Measurements from ENCODE around the gene POLR2J3. TPM values are rescaled to one million over a fixed set of nuclear protein-coding genes. Genes with fewer than 3 reads are reported as not detected.
"Not testable (repeated sequence)": the region's sequence is repeated elsewhere in the genome, so short reads cannot be mapped to it uniquely, and the experiment has no call there.

POLR2J3 gene
- total RNA-seq, 2 donors from 2014 or later: 19.2 to 32.9 TPM

DNA sequence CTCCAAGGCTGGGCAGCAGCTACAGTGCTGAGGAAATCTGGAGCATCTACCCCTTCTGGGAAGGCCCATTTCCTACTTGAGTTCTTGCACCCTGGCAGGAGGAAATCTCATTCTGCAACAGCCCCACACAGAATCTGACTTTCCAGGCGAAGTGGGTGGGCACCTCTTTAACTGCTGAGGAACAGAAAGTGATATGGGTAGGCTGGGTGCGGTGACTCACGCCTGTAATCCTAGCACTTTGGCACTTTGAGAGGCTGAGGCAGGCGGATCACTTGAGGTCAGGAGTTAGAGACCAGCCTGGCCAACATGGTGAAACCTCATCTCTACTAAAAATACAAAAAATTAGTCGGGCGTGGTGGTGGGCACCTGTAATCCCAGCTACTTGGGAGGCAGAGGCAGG is 2.2 kb upstream of the POLR2J3 start:
- H3K4me3 ChIP-seq; H3K4me1 ChIP-seq; H3K9me3 ChIP-seq; intact Hi-C loops (cut with DNase I); H3K27me3 ChIP-seq; H3K36me3 ChIP-seq; H3K27ac ChIP-seq; DNase-seq; H3K9ac ChIP-seq (ENCODE audit: low read depth in 2 of 2, low read length in 2 of 2): not testable (repeated sequence)

- DNase-seq; H3K36me3 ChIP-seq; H3K27me3 ChIP-seq; H3K4me3 ChIP-seq; intact Hi-C loops (cut with DNase I); H3K9ac ChIP-seq (ENCODE audit: low read depth in 2 of 2, low read length in 2 of 2); H3K9me3 ChIP-seq; H3K4me1 ChIP-seq; H3K27ac ChIP-seq: not testable (repeated sequence)
Observed at GRCh38 chr7:102568620-102569019, 3.8 kb downstream of the POLR2J3 start.

- intact Hi-C loops (cut with DNase I); DNase-seq; H3K9me3 ChIP-seq; H3K27me3 ChIP-seq; H3K36me3 ChIP-seq; H3K9ac ChIP-seq (ENCODE audit: low read depth in 2 of 2, low read length in 2 of 2); H3K4me3 ChIP-seq; H3K27ac ChIP-seq; H3K4me1 ChIP-seq: not testable (repeated sequence)
Observed at GRCh38 chr7:102550808-102551422, 21.5 kb downstream of the POLR2J3 start, which contains the start of gene SPDYE2. TSS of gene SPDYE2 (plus strand) at chr7:102551226. CDS start at chr7:102553256, 2,030 bp downstream.

DNA sequence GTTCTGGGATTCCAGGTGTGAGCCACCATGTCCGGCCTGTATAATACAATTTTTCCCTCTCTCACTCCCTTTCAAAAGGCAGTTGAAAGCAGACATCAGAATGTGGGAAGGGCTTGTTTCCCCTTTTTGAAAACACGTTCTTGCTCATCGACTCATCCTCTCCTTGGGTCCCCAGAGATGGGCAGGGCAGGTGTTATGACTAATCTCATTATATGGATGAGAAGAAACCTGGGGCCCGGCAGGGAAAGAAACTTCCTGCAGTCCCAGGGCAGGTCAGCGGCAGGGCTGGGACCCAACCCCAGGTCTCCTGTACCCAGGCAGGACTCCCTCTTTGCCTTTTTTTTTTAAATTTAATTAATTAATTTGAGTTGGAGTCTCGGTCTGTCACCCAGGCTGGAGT is 26.0 kb downstream of the POLR2J3 start:
- H3K9ac ChIP-seq (ENCODE audit: low read depth in 2 of 2, low read length in 2 of 2); DNase-seq; H3K27ac ChIP-seq; H3K9me3 ChIP-seq; H3K36me3 ChIP-seq; H3K4me3 ChIP-seq; intact Hi-C loops (cut with DNase I); H3K27me3 ChIP-seq; H3K4me1 ChIP-seq: not testable (repeated sequence)

- intact Hi-C loops (cut with DNase I); H3K4me3 ChIP-seq; H3K9ac ChIP-seq (ENCODE audit: low read depth in 2 of 2, low read length in 2 of 2); H3K9me3 ChIP-seq; H3K4me1 ChIP-seq; H3K36me3 ChIP-seq; H3K27ac ChIP-seq; H3K27me3 ChIP-seq; DNase-seq: not testable (repeated sequence)
Observed at GRCh38 chr7:102545288-102545687, 27.1 kb downstream of the POLR2J3 start.

- H3K36me3 ChIP-seq; H3K4me3 ChIP-seq; H3K9ac ChIP-seq (ENCODE audit: low read depth in 2 of 2, low read length in 2 of 2); H3K4me1 ChIP-seq; intact Hi-C loops (cut with DNase I); DNase-seq; H3K9me3 ChIP-seq; H3K27ac ChIP-seq; H3K27me3 ChIP-seq: not testable (repeated sequence)
Observed at GRCh38 chr7:102544372-102544771, 28.0 kb downstream of the POLR2J3 start.

DNA sequence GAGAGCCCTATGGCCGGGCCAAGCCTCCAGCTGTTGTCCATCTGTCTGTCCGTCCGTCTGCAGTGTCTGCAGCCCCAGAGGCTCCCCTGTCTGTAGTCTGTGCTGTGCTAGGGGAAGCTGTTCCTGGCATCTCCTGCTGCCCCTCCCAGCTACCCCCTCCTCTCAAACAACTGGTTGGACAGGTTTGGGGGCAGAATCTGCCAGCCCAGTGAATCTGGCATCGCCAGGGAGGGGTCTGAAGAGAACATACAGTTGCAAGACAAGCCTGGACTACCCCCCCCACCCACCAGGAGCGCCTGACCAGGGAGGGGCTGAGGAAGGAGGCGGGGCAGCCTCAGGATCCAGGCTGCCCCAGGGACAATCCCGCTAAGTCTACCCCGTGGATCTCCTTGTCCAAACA is 28.8 kb downstream of the POLR2J3 start, which contains the start of gene UPK3BL2:
Gene UPK3BL2 (minus strand): TSS at position 101 of the 400 bp plus-strand sequence. CDS start 60 bp downstream, at position 41.
- H3K27me3 ChIP-seq; H3K36me3 ChIP-seq; intact Hi-C loops (cut with DNase I); H3K9ac ChIP-seq (ENCODE audit: low read depth in 2 of 2, low read length in 2 of 2); H3K27ac ChIP-seq; DNase-seq; H3K9me3 ChIP-seq; H3K4me1 ChIP-seq; H3K4me3 ChIP-seq: not testable (repeated sequence)

GRCh38 chr7:102542771-102543170 is 29.6 kb downstream of the POLR2J3 start:
- intact Hi-C loops (cut with DNase I); H3K27ac ChIP-seq; H3K4me3 ChIP-seq; DNase-seq; H3K4me1 ChIP-seq; H3K9me3 ChIP-seq; H3K27me3 ChIP-seq; H3K36me3 ChIP-seq; H3K9ac ChIP-seq (ENCODE audit: low read depth in 2 of 2, low read length in 2 of 2): not testable (repeated sequence)

- DNase-seq: not testable (repeated sequence)
Observed at GRCh38 chr7:102542083-102542482, 30.3 kb downstream of the POLR2J3 start.

GRCh38 chr7:102540604-102541003 is 31.8 kb downstream of the POLR2J3 start:
- H3K9ac ChIP-seq (ENCODE audit: low read depth in 2 of 2, low read length in 2 of 2); H3K27ac ChIP-seq; H3K36me3 ChIP-seq; H3K4me1 ChIP-seq; intact Hi-C loops (cut with DNase I); H3K9me3 ChIP-seq; H3K4me3 ChIP-seq; H3K27me3 ChIP-seq; DNase-seq: not testable (repeated sequence)

More at GRCh38 chr7:102542083-102542482, 30.3 kb downstream of the POLR2J3 start:
- H3K4me3 ChIP-seq; H3K36me3 ChIP-seq; H3K27me3 ChIP-seq; H3K4me1 ChIP-seq; H3K9me3 ChIP-seq; intact Hi-C loops (cut with DNase I); H3K9ac ChIP-seq (ENCODE audit: low read depth in 2 of 2, low read length in 2 of 2); H3K27ac ChIP-seq: not testable (repeated sequence)

DNA sequence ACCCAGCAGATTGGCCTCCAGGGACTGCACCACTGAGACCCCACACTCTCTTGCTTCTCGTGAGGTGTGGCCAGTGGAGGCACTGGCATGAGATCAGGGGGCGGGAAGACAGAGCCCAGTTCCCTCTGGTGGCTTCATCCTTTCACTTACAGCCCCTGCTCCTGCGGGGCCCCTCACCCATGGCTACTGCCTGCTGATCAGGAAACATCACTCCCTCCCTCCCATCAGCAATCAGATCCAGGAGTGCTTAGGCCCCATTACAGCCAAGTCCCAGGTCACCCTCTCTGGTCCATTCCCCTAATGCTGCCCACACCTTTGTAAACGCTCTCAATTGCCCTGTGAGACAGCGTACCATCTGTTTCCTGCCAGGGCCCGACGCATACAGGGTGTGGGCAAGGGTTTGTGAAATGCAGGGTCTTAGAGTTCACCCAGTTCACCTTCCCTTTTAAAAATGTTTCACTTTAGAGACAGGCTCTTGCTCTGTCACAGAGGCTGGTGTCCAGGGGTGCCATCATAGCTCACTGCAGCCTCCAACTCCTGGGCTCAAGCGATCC is 37.2 kb downstream of the POLR2J3 start:
- H3K4me3 ChIP-seq; H3K36me3 ChIP-seq; H3K9ac ChIP-seq (ENCODE audit: low read depth in 2 of 2, low read length in 2 of 2); H3K27ac ChIP-seq; H3K27me3 ChIP-seq; H3K9me3 ChIP-seq; H3K4me1 ChIP-seq; DNase-seq; intact Hi-C loops (cut with DNase I): not testable (repeated sequence)

DNA sequence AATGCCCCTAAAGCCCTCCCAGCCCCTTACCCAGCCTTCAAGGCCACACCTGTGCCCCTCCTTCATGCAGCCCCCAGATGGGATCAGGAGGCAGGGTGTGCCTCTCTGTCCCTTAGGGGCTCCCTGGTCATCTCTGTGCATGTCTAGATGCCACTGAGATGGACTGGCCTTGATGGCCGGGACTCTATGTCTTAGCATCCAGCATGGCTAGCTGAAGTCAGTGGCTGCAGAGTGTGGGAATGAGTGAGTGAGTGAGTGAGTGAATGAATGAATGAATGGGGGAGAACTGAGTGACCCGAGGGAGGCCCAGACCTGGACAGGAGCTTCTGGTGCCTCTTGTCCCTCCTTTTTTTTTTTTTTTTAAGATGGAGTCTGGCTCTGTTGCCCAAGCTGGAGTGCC is 40.3 kb downstream of the POLR2J3 start:
- H3K9me3 ChIP-seq; DNase-seq; H3K27me3 ChIP-seq; H3K4me3 ChIP-seq; intact Hi-C loops (cut with DNase I); H3K9ac ChIP-seq (ENCODE audit: low read depth in 2 of 2, low read length in 2 of 2); H3K36me3 ChIP-seq; H3K4me1 ChIP-seq; H3K27ac ChIP-seq: not testable (repeated sequence)

DNA sequence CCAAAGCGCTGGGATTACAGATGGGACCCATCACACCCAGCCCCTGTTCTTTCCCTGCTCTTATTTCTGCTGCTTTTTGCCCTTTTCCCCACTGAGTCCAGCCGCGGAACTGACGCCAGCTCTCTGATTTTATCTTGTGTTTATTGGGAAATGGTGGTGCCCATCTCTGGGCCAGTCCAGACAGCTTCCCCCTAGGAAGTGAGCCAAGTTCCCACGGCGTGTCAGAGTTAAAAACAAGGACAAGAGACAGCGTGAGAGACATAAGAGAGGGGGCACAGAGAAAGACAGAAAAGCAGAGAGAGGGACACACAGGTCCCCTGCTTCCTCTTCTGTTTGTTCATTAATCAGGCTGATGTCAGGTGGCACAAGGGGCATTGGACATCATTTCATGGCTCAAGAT is 40.8 kb downstream of the POLR2J3 start:
- H3K9ac ChIP-seq (ENCODE audit: low read depth in 2 of 2, low read length in 2 of 2); H3K4me1 ChIP-seq; H3K9me3 ChIP-seq; H3K4me3 ChIP-seq; H3K27me3 ChIP-seq; intact Hi-C loops (cut with DNase I); DNase-seq; H3K27ac ChIP-seq; H3K36me3 ChIP-seq: not testable (repeated sequence)

Measured in colonic mucosa (tissue), 4 donors.